GM19467 (cell line): ENCODE results near the gene CCZ1B.
"Not testable (repeated sequence)": the region's sequence is repeated elsewhere in the genome, so short reads cannot be mapped to it uniquely, and the experiment has no call there.

Experiments
- ATAC-seq: cut with Tn5 transposase; IDR thresholded peaks from one replicate; pipeline ENCODE4 v1.9.1; 2021; ENCODE audit warnings: mild to moderate bottlenecking, moderate library complexity; ENCODE audit not compliant: unreplicated experiment

Gene CCZ1B

GRCh38 chr7:6826151-6826550 is at the start of gene CCZ1B:
Gene CCZ1B, minus strand, starts transcription at chr7:6826275. Its CDS starts 78 bp downstream, at chr7:6826197.
- peak; percentile 99 for ATAC-seq

- ATAC-seq = not testable (repeated sequence)
Measured at GRCh38 chr7:6875022-6875421, 48.9 kb upstream of the CCZ1B start.

GRCh38 chr7:6872246-6872945 is 46.3 kb upstream of the CCZ1B start:
- not testable (repeated sequence) for ATAC-seq

GRCh38 chr7:6871421-6872144 is 45.5 kb upstream of the CCZ1B start:
- not testable (repeated sequence) for ATAC-seq

GRCh38 chr7:6864751-6865150 is 38.7 kb upstream of the CCZ1B start:
- not testable (repeated sequence) for ATAC-seq

GRCh38 chr7:6864188-6864587 is 38.1 kb upstream of the CCZ1B start:
- not testable (repeated sequence) for ATAC-seq

GRCh38 chr7:6862876-6863275 is 36.8 kb upstream of the CCZ1B start:
- ATAC-seq = not testable (repeated sequence)

- not testable (repeated sequence) for ATAC-seq
Measured at GRCh38 chr7:6857721-6858314, 31.7 kb upstream of the CCZ1B start.

GRCh38 chr7:6855563-6856131 is 29.6 kb upstream of the CCZ1B start:
- ATAC-seq = not testable (repeated sequence)

- not testable (repeated sequence) for ATAC-seq
Measured at GRCh38 chr7:6854747-6855562, 28.9 kb upstream of the CCZ1B start.

- ATAC-seq = not testable (repeated sequence)
Measured at GRCh38 chr7:6853681-6854080, 27.6 kb upstream of the CCZ1B start.

GRCh38 chr7:6849127-6849526 is 23.1 kb upstream of the CCZ1B start:
- not testable (repeated sequence) for ATAC-seq

- not testable (repeated sequence) for ATAC-seq
Measured at GRCh38 chr7:6847751-6848150, 21.7 kb upstream of the CCZ1B start.

- not testable (repeated sequence) for ATAC-seq
Measured at GRCh38 chr7:6845971-6846449, 19.9 kb upstream of the CCZ1B start.

- ATAC-seq = not testable (repeated sequence)
Measured at GRCh38 chr7:6843654-6844053, 17.6 kb upstream of the CCZ1B start.

- ATAC-seq = not testable (repeated sequence)
Measured at GRCh38 chr7:6843092-6843491, 17.0 kb upstream of the CCZ1B start.

GRCh38 chr7:6842278-6842921 is 16.3 kb upstream of the CCZ1B start:
- ATAC-seq = not testable (repeated sequence)

- ATAC-seq = not testable (repeated sequence)
Measured at GRCh38 chr7:6837081-6837480, 11.0 kb upstream of the CCZ1B start.

GRCh38 chr7:6835521-6835920 is 9.4 kb upstream of the CCZ1B start:
- ATAC-seq = not testable (repeated sequence)

GRCh38 chr7:6833636-6834035 is 7.6 kb upstream of the CCZ1B start:
- ATAC-seq = no peak
